Hematopoietic multipotent progenitor cell treated with erythropoietin and hydrocortisone succinate and interleukin-3 and kit ligand, for 17 days (in vitro differentiated cells): ENCODE results near the gene REXO1.

Source experiments
- DNase-seq: peaks from one replicate; pipeline ENCODE4 v3.0.0-alpha.2; 2015; ENCODE audit warnings: low spot score

Gene REXO1

DNA sequence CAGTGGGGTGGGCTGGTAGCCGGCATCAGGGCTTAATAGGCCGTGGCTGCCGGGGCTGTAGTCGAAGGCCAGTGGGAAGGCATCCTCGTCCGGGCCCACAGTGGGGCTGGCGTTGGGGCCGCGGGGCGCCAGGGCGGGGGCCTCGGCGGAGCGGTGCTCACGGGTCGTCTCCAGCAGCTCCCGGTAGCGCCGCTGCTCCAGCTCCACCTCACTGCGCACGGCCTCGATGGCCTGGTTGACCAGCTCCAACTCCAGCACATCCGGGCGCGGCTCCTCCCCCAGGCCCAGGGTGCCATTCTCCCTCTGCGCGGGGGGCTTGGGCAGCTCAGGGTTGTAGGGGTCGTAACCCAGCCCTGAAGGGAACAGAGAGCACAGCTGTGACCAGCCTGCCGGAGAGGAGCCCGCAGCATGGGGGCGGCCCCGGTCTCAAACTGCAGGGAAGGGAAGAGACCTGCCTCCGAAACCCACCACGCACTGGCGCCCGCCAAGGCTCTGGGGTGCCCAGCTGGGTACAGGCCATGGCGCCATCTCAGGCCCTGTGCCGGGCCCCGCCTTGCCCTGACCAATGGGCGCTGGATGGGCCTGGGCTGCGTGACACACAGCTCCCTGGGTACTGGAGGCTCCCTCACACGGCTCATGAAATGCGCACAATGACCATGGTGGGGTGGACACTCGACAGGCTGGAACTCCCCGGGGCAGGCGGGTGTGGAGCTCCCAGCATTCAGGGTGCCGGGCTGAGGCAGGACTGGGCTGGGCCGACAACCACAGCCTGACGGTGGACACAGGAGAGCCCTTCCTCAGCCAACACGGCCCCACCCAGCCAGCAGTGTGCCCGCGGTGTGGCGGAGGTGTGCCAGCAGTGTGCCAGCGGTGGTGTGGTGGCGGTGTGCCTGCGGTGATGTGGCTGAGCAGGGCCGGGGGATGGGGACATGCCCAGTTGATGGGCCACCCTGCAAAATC lies 19.7 kb downstream of the REXO1 start:
- no peak for DNase-seq

DNA sequence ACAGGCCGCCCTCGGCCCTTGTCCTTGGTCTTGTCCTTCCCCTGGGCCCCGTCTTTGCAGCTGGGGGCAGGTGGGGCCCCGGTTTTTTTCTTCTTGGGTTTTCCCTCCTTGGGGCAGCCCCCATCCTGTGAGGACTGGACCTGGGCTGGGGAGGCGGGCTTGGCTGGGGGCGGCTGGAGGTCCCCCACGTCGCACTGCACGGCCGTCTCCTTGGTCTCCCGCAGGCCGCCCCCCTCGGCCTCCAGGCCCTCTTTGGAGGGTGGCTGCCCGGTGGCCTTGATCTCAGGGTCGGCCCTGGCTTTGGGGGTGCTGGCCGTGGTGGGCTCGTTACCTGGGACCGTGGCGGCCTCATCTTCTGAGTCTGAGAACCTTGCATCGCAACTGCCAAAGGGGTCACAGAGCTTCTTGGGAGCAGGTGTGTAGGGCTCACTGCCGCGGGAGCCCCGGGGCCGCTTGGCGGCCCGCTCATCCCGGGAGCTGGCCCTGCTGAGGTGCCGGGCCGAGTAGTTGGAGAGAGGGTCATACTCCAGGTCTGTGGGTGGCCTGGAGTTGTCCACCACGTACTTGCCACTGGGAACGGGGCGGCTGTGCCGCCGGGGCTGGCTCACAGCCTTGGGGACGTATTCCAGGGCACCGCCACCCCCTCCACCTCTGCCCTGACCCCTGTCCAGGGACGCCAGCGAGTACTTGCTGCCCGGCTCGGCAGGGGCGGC lies 20.6 kb downstream of the REXO1 start:
- DNase-seq, result no peak

DNA sequence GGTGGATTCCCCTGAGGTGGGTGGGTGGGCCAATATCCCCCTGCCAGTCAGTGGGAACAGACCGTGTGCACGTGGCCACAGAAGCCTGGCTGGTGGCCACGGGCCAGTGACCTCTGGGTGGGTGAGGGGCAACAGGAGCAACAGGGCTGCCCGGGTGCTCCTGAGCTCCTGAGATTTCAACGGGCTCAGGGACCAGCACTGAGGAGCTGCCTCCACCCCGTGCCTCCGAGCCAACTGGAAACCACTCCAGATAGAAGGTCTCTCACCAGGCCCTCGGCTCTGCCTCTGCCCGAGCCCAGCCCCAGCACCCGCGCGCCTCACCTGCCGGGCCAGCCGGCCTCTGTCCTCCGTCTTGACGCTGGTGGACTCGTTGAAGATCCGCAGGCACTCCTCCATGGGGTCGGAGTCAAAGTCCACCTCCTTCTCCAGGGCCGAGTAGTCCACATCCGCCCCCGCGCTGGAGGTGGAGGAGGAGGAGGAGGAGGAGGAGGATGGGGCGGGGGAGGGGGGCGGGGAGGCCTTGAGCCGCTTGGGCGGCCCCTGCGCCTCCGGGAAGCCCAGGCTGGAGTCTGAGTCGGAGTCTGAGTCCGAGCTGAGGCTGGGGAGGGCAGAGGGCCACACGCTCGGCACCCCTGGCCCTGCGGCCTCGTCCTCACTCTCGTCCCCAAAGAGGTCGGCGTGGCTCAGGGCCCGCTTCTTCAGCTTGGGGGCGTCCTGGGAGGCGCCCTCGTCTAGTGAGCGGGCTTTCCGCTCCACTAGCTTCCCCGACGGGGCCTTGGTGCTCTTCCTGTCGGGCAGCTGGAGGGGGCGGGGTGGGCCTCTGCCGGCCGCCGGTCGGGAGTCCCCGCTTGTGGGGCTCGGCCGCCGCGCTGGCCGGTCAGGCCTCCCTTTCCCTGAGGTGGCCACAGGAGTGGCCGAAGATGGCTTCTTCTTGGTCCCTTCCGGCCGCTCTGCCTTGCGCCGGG lies 21.4 kb downstream of the REXO1 start:
- no peak for DNase-seq

DNA sequence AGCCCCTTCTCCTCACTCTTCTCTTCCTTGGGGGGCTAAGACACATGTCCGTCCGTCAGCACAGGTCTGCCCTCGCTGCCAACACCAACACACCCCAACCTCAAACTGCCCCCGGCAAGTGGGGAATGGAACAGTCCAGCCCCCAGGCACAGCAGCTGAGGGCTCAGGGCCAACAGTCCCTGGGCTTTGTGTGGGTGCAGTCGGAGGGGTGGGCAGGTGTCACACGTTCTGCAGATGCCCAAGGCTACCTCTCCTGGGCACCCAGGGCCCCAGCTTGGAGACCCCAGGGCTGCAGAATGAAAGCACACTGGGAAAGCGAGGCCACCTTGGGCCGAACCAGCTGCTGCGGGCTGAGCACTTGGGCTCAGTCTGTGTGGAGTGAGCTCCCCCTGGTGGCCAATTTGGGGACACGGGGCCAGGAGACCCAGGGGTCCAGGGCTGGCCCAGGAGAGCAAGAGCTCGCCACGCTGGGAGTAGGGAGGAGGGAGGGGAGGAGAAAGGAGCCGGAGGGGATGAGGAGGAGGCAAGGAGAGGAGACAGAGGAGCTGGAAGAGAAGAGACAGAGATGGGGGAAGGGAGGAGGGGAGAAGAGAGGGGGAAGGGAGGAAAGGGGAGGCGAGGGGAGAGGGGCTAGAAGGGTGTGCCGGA lies 22.2 kb downstream of the REXO1 start:
- peak; percentile 86 for DNase-seq

DNA sequence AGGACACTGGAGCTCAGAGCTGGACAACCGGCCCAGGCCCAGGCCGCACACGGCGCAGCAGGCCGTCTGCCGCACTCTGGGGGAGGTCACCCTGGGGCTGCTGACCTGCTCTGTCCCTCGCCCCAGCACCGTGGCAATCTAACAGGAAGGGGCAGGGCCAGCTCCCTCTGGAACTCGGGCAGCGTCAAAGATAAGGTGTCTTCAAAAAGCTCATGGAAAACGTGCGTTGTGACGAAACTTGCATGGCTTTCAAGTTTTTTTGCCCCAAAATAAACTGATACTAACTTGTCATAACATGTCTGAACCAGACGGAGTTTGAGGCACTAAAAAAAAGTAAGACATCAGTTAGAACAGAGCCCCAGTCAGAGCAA lies 24.0 kb downstream of the REXO1 start:
- no peak for DNase-seq

DNA sequence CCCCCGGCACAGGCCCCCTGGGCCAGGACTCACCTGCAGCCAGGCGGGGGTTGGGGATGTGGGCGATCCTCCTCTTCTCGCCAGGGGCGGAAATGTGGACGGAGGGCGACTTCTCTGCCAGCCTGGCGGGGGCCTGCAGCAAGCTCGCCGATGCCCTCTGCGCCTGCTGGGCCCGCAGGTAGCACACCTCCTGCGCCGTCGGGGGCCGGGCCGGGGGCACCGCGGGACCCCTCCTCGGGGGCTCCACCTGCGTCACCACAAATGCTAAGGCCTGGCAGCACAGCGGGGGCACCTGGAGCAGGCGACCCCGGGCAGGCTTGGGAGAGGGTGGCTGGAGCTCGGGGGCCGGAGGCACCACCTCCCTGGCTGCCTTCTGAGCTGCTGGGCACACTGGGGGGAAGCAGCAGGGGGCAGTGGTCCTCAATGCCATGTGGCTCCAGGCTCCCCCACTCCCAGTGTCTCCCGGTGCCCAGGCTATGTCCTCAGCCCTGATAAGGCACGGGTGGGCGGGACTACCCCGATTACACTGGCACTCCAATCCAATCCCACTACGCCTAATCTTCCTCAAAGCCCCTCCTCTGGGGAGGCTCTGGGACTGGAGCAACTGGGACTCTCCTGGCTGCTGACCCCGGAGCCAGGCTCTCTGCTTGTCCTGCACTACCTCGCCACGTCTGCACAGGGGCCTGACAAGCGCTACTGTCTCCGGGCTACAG lies 24.6 kb downstream of the REXO1 start:
- no peak for DNase-seq

DNA sequence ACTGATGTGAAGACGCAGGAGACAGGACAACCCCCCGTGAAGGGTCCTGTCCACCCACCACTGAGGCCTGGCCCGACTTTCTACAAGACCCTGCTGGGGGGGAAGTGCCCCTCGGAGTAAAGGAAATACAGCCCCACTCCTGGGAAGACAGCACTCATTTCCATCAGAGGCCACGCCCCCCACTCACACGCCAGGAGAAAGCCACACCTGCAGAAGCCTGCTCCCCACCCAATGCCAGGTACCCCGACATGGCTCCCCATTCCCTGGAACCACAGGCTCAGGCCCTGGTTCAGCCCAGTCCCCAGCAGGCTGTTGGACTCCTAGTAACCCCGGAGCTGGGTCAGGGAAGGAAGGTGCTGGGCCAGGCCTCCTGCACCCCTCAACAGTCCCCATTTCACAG lies 25.3 kb downstream of the REXO1 start:
- no peak for DNase-seq

DNA sequence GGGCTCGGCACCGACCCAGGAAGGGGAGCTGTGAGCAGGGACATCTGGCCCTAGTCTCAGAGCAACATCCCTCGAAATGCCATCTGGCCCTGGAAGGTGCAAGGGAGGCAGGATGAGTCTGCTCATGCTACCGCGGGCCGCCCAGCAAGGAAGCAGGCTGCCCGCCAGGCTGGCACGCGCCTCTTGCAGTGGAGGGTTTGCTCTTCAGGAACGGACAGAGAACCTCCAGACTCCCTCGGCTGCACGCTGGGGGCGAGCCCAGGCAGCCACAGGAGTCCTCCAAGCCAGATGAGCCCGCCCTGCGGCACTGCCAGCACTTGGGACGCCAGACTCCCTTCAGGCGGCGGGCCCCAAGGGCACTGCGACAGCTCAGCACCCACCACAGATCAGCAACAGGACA lies 26.1 kb downstream of the REXO1 start:
- DNase-seq, result no peak

DNA sequence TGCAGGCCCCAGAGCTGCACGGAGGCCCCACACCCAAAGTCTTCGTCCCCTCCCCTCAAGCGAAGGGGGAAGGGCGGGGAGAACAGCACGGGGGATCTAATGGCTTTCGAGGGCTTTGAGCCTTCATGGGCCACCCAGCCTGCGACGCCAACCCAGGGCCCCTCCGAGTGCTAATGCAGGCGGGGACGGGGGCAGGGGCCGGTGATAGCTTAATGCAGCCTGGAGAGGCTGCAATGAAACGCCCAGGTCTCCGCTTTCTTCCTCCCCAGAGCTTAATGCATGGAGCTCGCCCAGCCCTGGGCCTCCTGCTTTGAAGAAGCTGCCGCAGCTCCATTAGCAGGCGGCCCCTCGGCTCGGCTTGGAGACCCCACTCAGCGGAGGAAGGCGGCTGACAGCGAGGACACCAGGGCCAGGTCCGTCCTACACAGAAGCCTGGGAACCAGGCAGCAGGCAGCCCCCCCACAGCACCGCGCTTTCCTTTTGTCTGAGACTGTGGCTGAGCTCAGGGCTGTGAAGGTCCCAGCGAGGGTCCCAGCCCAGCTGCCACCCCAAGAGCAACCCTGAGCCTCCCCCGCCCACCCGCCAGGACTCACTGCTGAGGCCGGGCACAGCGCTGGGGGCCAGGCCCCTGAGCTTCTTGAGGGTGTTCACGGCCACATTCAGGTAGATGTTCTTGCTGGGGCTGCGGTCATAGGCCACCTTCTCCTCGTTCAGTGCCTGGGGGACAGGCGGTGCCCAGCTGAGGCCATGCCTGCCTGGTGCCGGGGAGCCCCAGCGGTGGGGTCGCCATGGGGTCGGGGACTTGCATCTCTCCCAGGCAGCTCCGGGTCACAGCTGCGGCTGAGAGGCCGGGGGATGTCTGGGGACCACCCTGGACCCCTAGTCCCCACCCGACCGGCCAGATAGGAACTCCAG lies 28.7 kb downstream of the REXO1 start:
- DNase-seq, result no peak

DNA sequence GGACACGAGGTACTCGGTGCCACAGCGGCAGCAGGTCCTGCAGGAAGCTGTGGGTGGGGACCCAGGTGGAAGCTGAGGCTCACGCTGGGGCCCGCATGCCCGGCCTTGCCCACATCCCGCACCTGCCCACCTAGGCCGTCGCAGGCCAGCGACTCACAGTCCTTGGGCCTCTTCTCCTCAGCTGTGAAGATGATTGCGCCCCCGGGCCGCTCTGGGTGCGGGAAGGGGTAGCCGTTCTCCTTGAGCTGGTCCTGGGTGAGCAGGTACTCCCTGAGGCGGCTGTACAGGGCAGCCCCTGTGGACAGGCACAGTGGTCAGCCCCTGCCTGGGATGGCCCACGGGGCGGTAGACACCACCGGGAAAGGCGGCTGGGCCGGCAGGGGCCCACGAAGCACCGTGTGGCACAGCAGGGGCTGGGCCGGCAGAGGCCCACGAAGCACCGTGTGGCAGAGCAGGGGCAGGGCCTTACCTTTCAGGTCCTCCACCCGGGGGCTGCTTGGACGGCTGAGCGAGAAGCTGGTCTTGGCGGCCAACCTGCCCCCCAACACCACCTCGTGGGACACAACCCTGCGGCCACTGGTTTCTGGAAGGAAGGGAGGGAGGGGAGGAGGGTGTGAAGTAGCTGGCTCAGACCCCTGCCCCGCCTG lies 29.6 kb downstream of the REXO1 start:
- no peak for DNase-seq

DNA sequence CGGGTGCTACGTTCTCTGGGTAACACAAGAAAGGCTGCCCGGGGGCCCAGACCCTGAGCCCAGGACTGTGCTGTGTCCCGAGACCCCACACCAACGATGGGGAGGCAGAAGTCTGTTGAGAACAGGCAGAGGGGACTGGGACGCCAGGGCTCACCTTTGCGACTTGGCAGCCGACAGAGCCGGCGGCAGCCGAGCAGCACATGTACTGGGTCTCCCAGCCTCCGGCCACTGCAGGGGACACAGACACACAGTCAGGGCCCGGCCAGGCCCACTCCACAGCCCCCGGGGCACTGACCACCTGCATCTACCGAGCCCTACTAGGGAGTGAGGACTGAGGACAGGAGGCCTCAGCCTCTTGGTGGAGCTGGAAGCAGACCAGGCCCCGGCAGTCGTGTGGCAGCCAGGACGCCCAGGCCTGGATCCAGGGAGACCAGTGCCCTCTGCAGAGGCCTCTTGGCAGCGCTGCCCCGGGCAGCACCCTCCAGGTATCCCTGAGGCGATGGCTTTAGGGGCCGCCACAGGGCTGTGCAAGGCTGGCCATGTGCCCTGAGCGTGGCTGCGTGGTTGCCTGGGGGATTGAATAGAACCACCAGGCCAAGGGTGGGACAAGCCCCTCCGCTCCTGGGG lies 30.6 kb downstream of the REXO1 start:
- DNase-seq, result no peak

DNA sequence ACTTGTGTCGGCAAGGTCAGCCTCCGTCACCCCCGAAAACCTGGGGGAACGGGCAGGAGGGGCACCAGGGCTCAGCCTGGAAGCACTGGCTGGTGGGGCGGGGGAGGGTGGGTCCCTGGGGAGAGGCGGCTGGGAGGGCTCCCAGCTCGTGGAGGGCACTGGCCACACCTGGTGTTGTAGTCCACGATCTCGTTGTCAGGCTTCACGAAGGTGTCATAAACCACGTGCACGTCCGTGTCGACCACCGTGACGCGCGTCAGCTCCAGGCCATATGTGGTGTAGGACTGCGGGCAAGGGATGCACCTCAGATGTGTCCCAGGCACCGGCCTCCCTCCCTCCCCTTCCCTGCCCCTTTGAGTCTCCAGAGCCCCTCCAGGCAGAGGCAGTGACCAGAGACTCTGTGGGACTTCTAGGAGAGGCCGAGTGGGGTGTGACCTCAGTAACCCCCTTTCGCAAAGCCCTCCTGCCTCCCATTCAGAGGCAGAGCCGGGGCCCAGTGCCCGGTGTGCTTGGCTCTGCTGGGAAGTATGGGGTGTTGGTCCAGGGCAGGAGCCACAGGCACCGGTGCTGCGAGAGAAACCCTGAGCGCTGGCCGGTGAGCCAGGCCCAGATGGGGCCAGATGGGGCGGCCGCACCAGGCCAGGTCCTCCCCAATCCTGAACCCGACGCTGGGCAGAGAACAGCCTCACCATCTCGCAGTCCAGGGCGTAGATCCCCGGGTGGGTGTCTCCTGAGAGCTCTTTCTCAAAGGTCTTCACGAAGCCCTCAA lies 31.6 kb downstream of the REXO1 start:
- no peak for DNase-seq

DNA sequence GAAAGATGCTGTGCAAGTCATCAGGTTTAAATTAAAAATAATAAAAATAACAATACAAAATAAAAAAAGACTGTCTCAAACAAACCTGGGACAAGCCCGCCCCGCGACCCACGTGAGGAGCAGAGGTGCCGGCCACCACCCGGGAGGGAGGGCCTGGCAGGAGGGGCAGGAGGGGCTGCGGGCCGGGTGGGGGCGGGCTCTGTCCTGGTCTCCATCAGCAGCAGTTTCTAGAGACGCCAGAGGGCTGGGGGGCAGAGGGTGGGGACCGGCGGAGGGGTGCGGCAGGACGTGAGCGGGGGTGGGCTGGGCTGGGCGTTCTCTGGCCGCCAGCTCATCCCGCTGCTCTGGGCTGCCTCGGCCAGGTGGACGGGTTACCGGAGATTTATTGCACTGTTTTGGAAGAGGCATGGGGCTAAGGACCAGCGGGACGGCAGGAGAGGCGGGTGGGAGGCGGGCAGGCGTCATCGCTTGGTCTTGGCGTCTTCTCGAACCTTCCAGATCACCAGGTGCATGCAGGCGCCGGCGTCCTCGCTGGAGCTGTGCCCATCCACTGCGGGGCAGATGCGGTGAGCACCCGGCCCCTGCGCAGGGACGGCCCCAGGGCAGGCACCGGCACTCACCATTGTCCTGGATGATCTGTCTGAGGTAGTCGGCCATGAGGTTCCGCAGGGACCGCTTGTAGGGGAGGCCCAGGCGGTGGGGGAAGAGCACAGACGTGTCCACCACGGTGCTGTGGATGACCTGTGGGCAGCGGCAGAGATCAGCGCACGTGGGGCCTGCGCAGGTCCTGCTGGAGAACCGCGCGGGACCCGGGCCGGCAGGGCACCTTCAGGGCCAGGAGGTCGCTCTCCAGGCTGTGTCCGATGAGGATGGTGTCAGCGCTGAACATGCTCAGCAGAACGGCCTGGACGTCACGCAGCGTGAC lies 32.4 kb downstream of the REXO1 start:
- DNase-seq, result no peak

DNA sequence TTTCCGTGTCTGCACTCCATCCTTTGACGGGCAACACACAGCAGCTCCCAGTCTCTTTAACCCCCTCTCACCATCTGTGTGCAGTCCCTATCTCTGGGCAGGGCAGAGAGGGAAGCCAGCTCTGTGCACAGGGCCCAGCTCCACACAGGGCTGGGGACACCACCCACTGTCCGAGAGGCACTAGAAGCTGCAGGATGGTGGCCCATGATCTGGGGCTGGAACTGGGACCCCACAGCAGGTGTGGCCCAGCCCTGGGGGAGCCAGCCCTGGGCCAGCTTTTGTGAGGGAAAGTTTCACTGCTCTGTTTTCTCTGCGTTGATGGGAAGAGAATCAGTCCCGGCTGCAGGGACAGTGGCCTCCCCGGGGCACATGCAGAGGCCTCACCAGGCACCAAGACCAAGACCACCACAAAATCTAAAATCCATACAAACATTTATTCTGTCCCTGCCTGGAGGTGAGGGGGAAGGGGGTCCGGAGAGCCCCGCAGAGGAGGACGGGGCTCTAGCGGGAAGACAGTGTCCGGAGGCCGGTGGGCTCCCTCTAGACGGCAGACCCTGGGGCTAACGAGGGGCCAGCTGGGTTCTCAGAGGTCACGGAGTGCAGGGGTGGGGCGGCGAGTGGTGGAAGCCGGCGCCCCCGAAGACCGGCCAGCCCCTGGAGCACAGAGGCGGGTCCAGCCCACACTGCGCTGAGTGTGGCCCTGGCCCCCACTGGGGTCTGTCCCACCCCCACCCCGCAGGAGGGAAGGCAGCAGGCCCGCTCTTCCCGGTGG lies 33.3 kb downstream of the REXO1 start:
- DNase-seq, result no peak

DNA sequence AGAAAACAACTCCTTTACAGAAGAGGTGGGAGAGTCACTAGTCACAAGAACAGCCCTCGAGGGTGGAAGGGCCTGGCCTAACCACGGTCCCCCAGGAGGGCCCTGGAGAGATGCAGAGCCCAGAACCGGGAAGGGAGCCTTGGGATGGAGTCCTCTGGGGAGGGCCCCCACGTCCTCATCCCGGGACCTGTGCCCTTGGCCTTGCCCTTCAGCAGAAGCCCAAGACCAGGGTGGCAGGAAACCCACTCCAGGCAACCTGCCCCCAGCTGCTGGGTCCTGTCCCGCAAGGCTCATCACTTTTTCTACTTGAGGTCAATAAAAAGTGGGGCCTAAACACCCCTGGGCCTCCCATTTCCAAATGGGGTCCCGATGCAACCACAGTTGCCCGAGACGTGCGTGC lies 33.9 kb downstream of the REXO1 start:
- no peak for DNase-seq
